ENCODE measurements around the gene PEX26. TPM values are rescaled to one million over a fixed set of nuclear protein-coding genes. Genes with fewer than 3 reads are reported as not detected.

The PEX26 gene
- total RNA-seq, 2 experiments from 2014 or later: 17.6 to 43.5 TPM

DNA sequence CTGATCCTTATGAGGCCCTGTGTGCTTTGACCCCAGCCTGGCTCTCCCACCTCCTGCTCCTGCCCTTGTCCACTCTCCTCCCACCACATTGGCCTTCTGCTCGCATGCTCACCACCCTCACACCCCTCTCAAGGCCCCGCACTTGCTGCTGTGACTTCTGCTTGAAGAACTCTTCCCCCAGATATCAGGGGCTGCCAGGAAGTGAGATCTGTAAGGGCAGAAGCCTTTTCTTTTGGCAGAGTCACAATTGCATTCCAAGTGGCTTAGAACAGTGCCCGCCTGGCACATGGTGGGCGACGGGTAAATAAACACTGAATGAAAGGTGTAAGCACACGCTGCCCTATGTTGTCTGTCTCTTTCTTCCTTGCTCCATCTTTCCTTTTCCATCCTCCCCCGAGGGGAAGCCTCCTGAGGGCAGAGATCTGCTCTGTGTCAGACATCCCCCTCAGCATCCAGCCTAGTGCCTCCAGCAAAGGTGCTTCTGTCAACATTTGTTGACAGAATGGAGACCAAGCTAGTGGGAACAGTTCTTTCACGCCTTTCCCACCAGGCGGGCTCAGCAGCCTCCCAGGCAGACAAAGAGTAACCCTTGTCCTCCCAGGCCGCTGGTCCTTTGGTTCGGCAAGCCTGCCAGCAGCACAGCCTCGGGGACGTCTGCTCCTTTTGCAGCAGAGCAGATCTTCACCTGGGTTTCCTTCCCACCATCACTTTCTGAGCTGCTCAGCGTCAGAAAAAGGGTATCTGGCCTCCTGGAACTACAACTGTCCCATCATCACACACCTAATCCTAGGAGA is 10.0 kb upstream of the PEX26 start:
- H3K4me2 ChIP-seq (ENCODE audit: low read length): peak overlapping the region; percentile 84
- H3K27ac ChIP-seq (ENCODE audit: low read depth, low read length, poor library complexity, severe bottlenecking): peak overlapping the region; percentile 99
- H3K4me3 ChIP-seq (ENCODE audit: low read depth, low read length, poor library complexity, severe bottlenecking): peak overlapping the region; percentile 13
- no TSS peak for BruUV-seq (replicated peaks)
- CTCF ChIA-PET (ENCODE audit: unreplicated experiment): no interaction called here
- no peaks in the 10 kb centered on the region for H3K9me3 ChIP-seq (ENCODE audit: low read length)
- peaks cover 16% of the 10 kb centered on the region; the same call in 1 of the 2 replicates for H3K79me2 ChIP-seq (ENCODE audit: insufficient read depth, low read depth, low read length)
- intact Hi-C loops (cut with micrococcal nuclease; ENCODE audit: unreplicated experiment): loop anchor here (2.0 to 5.0 kb wide), 3 partner anchors 43 to 295 kb away; partner anchors contain the start of genes BID and MICAL3
- peak overlapping the region; percentile 23; the same call in 1 of the 2 replicates for H2AFZ ChIP-seq (ENCODE audit: low read length)
- no peaks in the 10 kb centered on the region for H3K9me2 ChIP-seq (ENCODE audit: insufficient read depth, low read length)
- DNase-seq (ENCODE audit: low spot score): peak; percentile 39
- H3K36me3 ChIP-seq (ENCODE audit: insufficient read depth, low read length): no peaks in the 10 kb centered on the region
- H3K4me1 ChIP-seq (ENCODE audit: insufficient read depth, low read length, poor library complexity, severe bottlenecking): peaks cover 94% of the 10 kb centered on the region
- no peak for TF ChIP-seq EZH2phosphoT487 (IDR thresholded peaks at IDR 0.05; ENCODE audit: borderline replicate concordance, low read depth, low read length)
- TF ChIP-seq, protein P1, sequence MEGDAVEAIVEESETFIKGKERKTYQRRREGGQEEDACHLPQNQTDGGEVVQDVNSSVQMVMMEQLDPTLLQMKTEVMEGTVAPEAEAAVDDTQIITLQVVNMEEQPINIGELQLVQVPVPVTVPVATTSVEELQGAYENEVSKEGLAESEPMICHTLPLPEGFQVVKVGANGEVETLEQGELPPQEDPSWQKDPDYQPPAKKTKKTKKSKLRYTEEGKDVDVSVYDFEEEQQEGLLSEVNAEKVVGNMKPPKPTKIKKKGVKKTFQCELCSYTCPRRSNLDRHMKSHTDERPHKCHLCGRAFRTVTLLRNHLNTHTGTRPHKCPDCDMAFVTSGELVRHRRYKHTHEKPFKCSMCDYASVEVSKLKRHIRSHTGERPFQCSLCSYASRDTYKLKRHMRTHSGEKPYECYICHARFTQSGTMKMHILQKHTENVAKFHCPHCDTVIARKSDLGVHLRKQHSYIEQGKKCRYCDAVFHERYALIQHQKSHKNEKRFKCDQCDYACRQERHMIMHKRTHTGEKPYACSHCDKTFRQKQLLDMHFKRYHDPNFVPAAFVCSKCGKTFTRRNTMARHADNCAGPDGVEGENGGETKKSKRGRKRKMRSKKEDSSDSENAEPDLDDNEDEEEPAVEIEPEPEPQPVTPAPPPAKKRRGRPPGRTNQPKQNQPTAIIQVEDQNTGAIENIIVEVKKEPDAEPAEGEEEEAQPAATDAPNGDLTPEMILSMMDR (conservative IDR thresholded peaks at IDR 0.05; ENCODE audit: low read length): no peak
- POLR2A ChIA-PET: interaction anchor here (0.8 to 3.5 kb wide), 5 partner anchors 10 to 57 kb away, joined by 3 to 28 read pairs (median 6); partner anchors contain the start of gene PEX26
- H4K20me1 ChIP-seq (ENCODE audit: insufficient read depth, low read length): no peaks in the 10 kb centered on the region

DNA sequence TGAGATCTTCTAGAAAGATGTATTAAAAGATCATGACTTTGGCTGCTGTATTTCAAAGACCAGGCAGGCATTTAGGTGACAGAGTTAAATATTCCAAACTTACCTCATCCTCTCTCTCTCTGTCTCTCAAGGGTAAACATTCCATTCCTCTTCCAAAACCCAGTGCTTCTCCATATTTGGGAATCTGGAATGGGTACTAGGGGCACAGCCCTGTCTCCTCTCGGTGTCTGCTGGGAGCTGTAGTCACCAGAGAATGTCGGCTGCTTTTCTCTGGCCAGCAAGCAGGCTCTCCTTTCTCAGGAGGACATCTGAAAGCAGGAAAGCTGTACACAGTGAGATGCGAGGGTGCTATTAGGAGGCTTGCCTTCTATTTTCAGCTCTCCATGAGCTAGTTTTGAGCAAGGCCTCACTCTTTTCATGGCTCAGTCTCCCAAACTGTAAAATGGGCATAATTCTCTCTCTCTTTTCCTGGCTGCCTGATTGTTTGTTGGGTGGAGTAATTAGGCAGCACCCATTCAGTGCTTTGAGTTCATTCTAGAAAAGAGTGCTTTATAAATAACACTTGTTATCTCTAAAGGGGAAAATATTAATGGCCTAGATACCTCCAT is 9.3 kb upstream of the PEX26 start:
- H3K36me3 ChIP-seq (ENCODE audit: insufficient read depth, low read length): no peaks in the 10 kb centered on the region
- H3K27ac ChIP-seq (ENCODE audit: low read depth, low read length, poor library complexity, severe bottlenecking): peak overlapping the region; percentile 99
- no TSS peak for BruUV-seq (replicated peaks)
- H2AFZ ChIP-seq (ENCODE audit: low read length): peak overlapping the region; percentile 23; the same call in 1 of the 2 replicates
- no peaks in the 10 kb centered on the region for H3K9me3 ChIP-seq (ENCODE audit: low read length)
- H3K4me1 ChIP-seq (ENCODE audit: insufficient read depth, low read length, poor library complexity, severe bottlenecking): peaks cover 96% of the 10 kb centered on the region
- H3K4me2 ChIP-seq (ENCODE audit: low read length): peak overlapping the region; percentile 84
- ChIA-PET POLR2A (interaction anchor here (0.8 to 3.5 kb wide), 8 partner anchors 9 to 73 kb away, joined by 3 to 28 read pairs (median 6); partner anchors contain the start of gene PEX26), CTCF (ENCODE audit: unreplicated experiment) (interaction anchor here (0.9 kb wide), 1 partner anchor 11 kb away, joined by 6 read pairs; no protein-coding TSS in a partner anchor)
- H3K4me3 ChIP-seq (ENCODE audit: low read depth, low read length, poor library complexity, severe bottlenecking): peak overlapping the region; percentile 13
- TF ChIP-seq, protein P1 (conservative IDR thresholded peaks at IDR 0.05; ENCODE audit: low read length): no peak
- no peak for TF ChIP-seq EZH2phosphoT487 (IDR thresholded peaks at IDR 0.05; ENCODE audit: borderline replicate concordance, low read depth, low read length)
- intact Hi-C loops (cut with micrococcal nuclease; ENCODE audit: unreplicated experiment): loop anchor here (5.0 kb wide), 1 partner anchor 296 kb away; the partner anchor contains the start of gene BID
- H4K20me1 ChIP-seq (ENCODE audit: insufficient read depth, low read length): no peaks in the 10 kb centered on the region
- H3K9me2 ChIP-seq (ENCODE audit: insufficient read depth, low read length): no peaks in the 10 kb centered on the region
- H3K79me2 ChIP-seq (ENCODE audit: insufficient read depth, low read depth, low read length): peaks cover 23% of the 10 kb centered on the region; the same call in 1 of the 2 replicates
- no peak for DNase-seq (ENCODE audit: low spot score)
